SK-N-SH (cell line): ENCODE results near the gene TNFAIP1. TPM values are rescaled to one million over a fixed set of nuclear protein-coding genes. Genes with fewer than 3 reads are reported as not detected.

Experiments used
- CTCF ChIA-PET: fragments of 300-600, 350-600 bp; formaldehyde crosslinking; extraction: SDS; loops from one replicate; lab custom pipeline; 2021; lab: Yijun Ruan, JAX
- POLR2A ChIA-PET: fragments of 350-600 bp; sonication (Branson Sonifier 250); formaldehyde crosslinking; extraction: SDS; loops from one replicate; lab custom pipeline; 2020; ENCODE audit warnings: antibody characterized with exemption, inconsistent platforms; lab: Yijun Ruan, JAX
- DNase-seq: peaks from one replicate; pipeline ENCODE4 v3.0.0; 2012
- H2AFZ ChIP-seq: fragments of 200-600 bp; sonication (generic); 2 replicates; pipeline ENCODE4 v1.8.1; 2016; ENCODE audit warnings: antibody characterized with exemption, mild to moderate bottlenecking, low read depth
- H3F3A ChIP-seq: fragments of 200-600 bp; sonication (generic); replicated peaks from 2 replicates; pipeline ENCODE3; 2016; ENCODE audit warnings: antibody characterized with exemption, mild to moderate bottlenecking; ENCODE audit not compliant: insufficient read depth
- H3K27ac ChIP-seq, 2 experiments: fragments of 200-500 bp in 1 of 2; fragments of 200-600 bp in 1 of 2; sonication (Bioruptor generic) in 1 of 2; sonication (generic), shearing (Covaris generic) in 1 of 2; 2 replicates each; pipeline versions ENCODE4 v1.5.1 to v1.6.1; 2014 to 2016; ENCODE audit warnings: low read depth in 2 of 2, inconsistent platforms in 1 of 2, low read length in 1 of 2, mild to moderate bottlenecking in 1 of 2, mixed read lengths in 1 of 2
- H3K27me3 ChIP-seq: fragments of 200-600 bp; sonication (generic), shearing (Covaris generic); 2 replicates; pipeline ENCODE4 v1.6.1; 2016; ENCODE audit warnings: mixed run types; ENCODE audit not compliant: insufficient read depth
- H3K36me3 ChIP-seq, 2 experiments: fragments of 200-500 bp in 1 of 2; fragments of 200-600 bp in 1 of 2; sonication (Bioruptor generic) in 1 of 2; sonication (generic) in 1 of 2; replicated peaks in 1 of 2; 2 replicates each; pipeline versions ENCODE3 to v1.5.1; 2014 to 2016; ENCODE audit warnings: low read length in 1 of 2, mild to moderate bottlenecking in 1 of 2; ENCODE audit not compliant: insufficient read depth in 2 of 2, control insufficient read depth in 1 of 2
- H3K4me1 ChIP-seq, 2 experiments: fragments of 200-500 bp in 1 of 2; fragments of 200-600 bp in 1 of 2; sonication (Bioruptor generic) in 1 of 2; sonication (generic), shearing (Covaris generic) in 1 of 2; 2 replicates each; pipeline versions ENCODE4 v1.5.1 to v1.6.1; 2014 to 2016; ENCODE audit warnings: low read depth in 1 of 2, low read length in 1 of 2, mixed run types in 1 of 2; ENCODE audit not compliant: insufficient read depth in 2 of 2, control insufficient read depth in 1 of 2
- H3K4me2 ChIP-seq: fragments of 200-600 bp; sonication (generic), shearing (Covaris generic); 2 replicates; pipeline ENCODE4 v1.6.1; 2017; ENCODE audit warnings: mixed run types
- H3K4me3 ChIP-seq, 2 experiments: fragments of 200-500 bp in 1 of 2; fragments of 200-600 bp in 1 of 2; sonication (Bioruptor generic) in 1 of 2; sonication (generic), shearing (Covaris generic) in 1 of 2; 2 replicates each; pipeline versions ENCODE4 v1.5.1 to v1.8.1; 2014 to 2016; ENCODE audit warnings: low read depth in 2 of 2, inconsistent platforms in 1 of 2, low read length in 1 of 2, mild to moderate bottlenecking in 1 of 2, mixed read lengths in 1 of 2, moderate library complexity in 1 of 2
- H3K79me2 ChIP-seq: fragments of 200-600 bp; sonication (generic); 2 replicates; pipeline ENCODE4 v1.8.1; 2017; ENCODE audit warnings: mild to moderate bottlenecking; ENCODE audit not compliant: insufficient read depth
- H3K9ac ChIP-seq: fragments of 200-600 bp; sonication (generic); 2 replicates; pipeline ENCODE4 v1.6.1; 2017; ENCODE audit warnings: mixed run types
- H3K9me2 ChIP-seq: fragments of 200-600 bp; sonication (generic); 2 replicates; pipeline ENCODE4 v1.6.1; 2017; ENCODE audit warnings: mixed run types
- H3K9me3 ChIP-seq: fragments of 200-600 bp; sonication (generic); 2 replicates; pipeline ENCODE4 v1.6.1; 2017; ENCODE audit warnings: mixed run types, mild to moderate bottlenecking, moderate library complexity
- H4K20me1 ChIP-seq: fragments of 200-600 bp; sonication (generic); 2 replicates; pipeline ENCODE4 v1.6.1; 2017; ENCODE audit warnings: mild to moderate bottlenecking, mixed run types; ENCODE audit not compliant: insufficient read depth
- CTCF ChIP-seq: fragments of 200-600 bp; sonication (generic); IDR thresholded peaks from 2 replicates; pipeline ENCODE4 v1.6.1; 2017; ENCODE audit warnings: antibody characterized with exemption, mild to moderate bottlenecking, moderate library complexity
- ELF1 ChIP-seq: IDR thresholded peaks from 2 replicates; pipeline ENCODE4 v1.4.0; 2012
- EP300 ChIP-seq, 2 experiments: IDR thresholded peaks; 2 replicates each; pipeline versions ENCODE4 v1.4.0 to v1.6.1; 2012; ENCODE audit warnings: borderline replicate concordance in 1 of 2, low read depth in 1 of 2, low read length in 1 of 2
- EZH2phosphoT487 ChIP-seq: fragments of 200-600 bp; sonication (generic); IDR thresholded peaks from 2 replicates; pipeline ENCODE4 v1.6.1; 2017; ENCODE audit warnings: low read depth, mixed run types, mild to moderate bottlenecking, antibody characterized with exemption, moderate library complexity, borderline replicate concordance
- FOXM1 ChIP-seq: IDR thresholded peaks from 2 replicates; pipeline ENCODE4 v1.4.0; 2012; ENCODE audit warnings: low read depth, mild to moderate bottlenecking
- GABPA ChIP-seq: IDR thresholded peaks from 2 replicates; pipeline ENCODE4 v1.4.0; 2012; ENCODE audit warnings: low read depth, mild to moderate bottlenecking
- GATA2 ChIP-seq: sonication (generic); formaldehyde crosslinking; IDR thresholded peaks from 2 replicates; pipeline ENCODE4 v1.5.0; 2020; ENCODE audit warnings: mild to moderate bottlenecking, missing genetic modification reagents
- JUND ChIP-seq: IDR thresholded peaks from 2 replicates; pipeline ENCODE4 v1.4.0; 2012
- MXI1 ChIP-seq: IDR thresholded peaks from 2 replicates; pipeline ENCODE4 v1.6.1; 2012; ENCODE audit warnings: mild to moderate bottlenecking, low read depth, low read length, improper control_type of control experiment
- NRF1 ChIP-seq: IDR thresholded peaks from 2 replicates; pipeline ENCODE4 v1.6.1; 2012; ENCODE audit warnings: low read depth, mild to moderate bottlenecking, low read length
- POLR2AphosphoS5 ChIP-seq: IDR thresholded peaks from 2 replicates; pipeline ENCODE4 v1.6.1; 2012; ENCODE audit warnings: low read depth, low read length
- RAD21 ChIP-seq: IDR thresholded peaks from 2 replicates; pipeline ENCODE4 v1.6.1; 2012; ENCODE audit warnings: mild to moderate bottlenecking, low read length
- RCOR1 ChIP-seq: fragments of 150-350 bp; IDR thresholded peaks from 2 replicates; pipeline ENCODE4 v1.6.1; 2017; ENCODE audit warnings: antibody characterized with exemption, low read length
- SIN3A ChIP-seq: IDR thresholded peaks from 2 replicates; pipeline ENCODE4 v1.6.1; 2012; ENCODE audit warnings: low read depth, mild to moderate bottlenecking, low read length, moderate library complexity, borderline replicate concordance
- SMC3 ChIP-seq: IDR thresholded peaks from 2 replicates; pipeline ENCODE4 v1.6.1; 2012; ENCODE audit warnings: low read depth, low read length, improper control_type of control experiment
- TEAD4 ChIP-seq: IDR thresholded peaks from 2 replicates; pipeline ENCODE4 v1.4.0; 2012; ENCODE audit warnings: mild to moderate bottlenecking, borderline replicate concordance; ENCODE audit not compliant: insufficient read depth
- YY1 ChIP-seq: IDR thresholded peaks from 2 replicates; pipeline ENCODE4 v1.4.0; 2012; ENCODE audit warnings: low read depth, mild to moderate bottlenecking
- WGBS: methylation state at CpG from one replicate; pipeline ENCODE4 v1.1.6; 2017; ENCODE audit warnings: low lambda C conversion rate; 5-methylcytosine and 5-hydroxymethylcytosine counted together
- polyA plus RNA-seq, 3 experiments: library from polyadenylated mRNA; depleted of rRNA; stranded (reverse); fragments of >200 nt; gene quantifications; 2 replicates each; pipeline ENCODE4 v1.2.3, GENCODE V29; 2012
- TF ChIP-seq, protein P1 (sequence below): IDR thresholded peaks from 2 replicates; pipeline ENCODE4 v1.4.0; 2012; ENCODE audit warnings: low read depth, borderline replicate concordance
- TF ChIP-seq, protein P2 (sequence below): IDR thresholded peaks from 2 replicates; pipeline ENCODE4; 2012

Gene TNFAIP1
- polyA plus RNA-seq, 1 of the 3 experiments (the other 2 are of a cell fraction), result 52.0 TPM

DNA sequence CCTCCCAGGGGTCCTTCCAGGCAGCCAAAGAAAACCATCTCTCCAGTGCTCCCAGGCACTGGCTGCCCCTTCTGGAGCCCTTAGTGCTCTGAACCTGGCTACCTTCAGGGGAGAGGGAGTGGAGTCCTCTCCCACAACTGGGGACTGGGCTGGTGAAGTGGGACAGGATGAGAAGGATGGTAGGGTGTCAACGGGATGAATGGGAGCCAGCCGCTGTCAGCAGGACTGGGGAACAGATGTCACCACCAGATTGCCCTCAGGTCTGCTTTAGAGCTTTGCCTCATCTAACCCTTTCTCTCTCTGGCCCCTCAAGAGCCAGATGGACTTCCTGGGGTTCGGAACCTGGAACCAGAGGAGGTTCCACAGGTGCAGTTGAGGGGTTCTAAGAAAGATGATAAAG, 29.9 kb downstream of the TNFAIP1 start:
- H2AFZ ChIP-seq, result no peak overlapping the region
- 80% methylated on average over 3 of the region's 3 CpGs for WGBS
- H3K36me3 ChIP-seq, result peaks cover 6 to 32% of the 10 kb centered on the region in 2 experiments
- H3K79me2 ChIP-seq, result no peaks in the 10 kb centered on the region
- H3K4me3 ChIP-seq, result no peak overlapping the region
- no peak overlapping the region for H3K27ac ChIP-seq
- no peak overlapping the region for H3K9ac ChIP-seq
- H3K9me3 ChIP-seq, result no peaks in the 10 kb centered on the region
- ChIA-PET POLR2A (no interaction called here), CTCF (no interaction called here)
- no peaks in the 10 kb centered on the region for H3K27me3 ChIP-seq
- H3K4me1 ChIP-seq, result peaks cover under 1 to 8% of the 10 kb centered on the region in 2 experiments; a peak in 3 of 4 replicates
- TF ChIP-seq, protein P1, sequence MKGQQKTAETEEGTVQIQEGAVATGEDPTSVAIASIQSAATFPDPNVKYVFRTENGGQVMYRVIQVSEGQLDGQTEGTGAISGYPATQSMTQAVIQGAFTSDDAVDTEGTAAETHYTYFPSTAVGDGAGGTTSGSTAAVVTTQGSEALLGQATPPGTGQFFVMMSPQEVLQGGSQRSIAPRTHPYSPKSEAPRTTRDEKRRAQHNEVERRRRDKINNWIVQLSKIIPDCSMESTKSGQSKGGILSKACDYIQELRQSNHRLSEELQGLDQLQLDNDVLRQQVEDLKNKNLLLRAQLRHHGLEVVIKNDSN, result no peak
- TF ChIP-seq POLR2AphosphoS5 (no peak), RAD21 (no peak), YY1 (no peak), JUND (no peak), SIN3A (no peak), ELF1 (no peak), GATA2 (CRISPR knock-in tag) (no peak), TEAD4 (no peak), CTCF (no peak), NRF1 (no peak), RCOR1 (no peak), EZH2phosphoT487 (no peak), GABPA (no peak), SMC3 (no peak), EP300 (IDR thresholded peaks at IDR 0.05; ENCODE audit: borderline replicate concordance in 1 of 2, low read depth in 1 of 2, low read length in 1 of 2) (no peak), FOXM1 (no peak), MXI1 (no peak)
- TF ChIP-seq, protein P2, sequence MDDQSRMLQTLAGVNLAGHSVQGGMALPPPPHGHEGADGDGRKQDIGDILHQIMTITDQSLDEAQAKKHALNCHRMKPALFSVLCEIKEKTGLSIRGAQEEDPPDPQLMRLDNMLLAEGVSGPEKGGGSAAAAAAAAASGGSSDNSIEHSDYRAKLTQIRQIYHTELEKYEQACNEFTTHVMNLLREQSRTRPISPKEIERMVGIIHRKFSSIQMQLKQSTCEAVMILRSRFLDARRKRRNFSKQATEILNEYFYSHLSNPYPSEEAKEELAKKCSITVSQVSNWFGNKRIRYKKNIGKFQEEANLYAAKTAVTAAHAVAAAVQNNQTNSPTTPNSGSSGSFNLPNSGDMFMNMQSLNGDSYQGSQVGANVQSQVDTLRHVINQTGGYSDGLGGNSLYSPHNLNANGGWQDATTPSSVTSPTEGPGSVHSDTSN, result no peak
- H3F3A ChIP-seq, result peaks cover 13% of the 10 kb centered on the region
- DNase-seq, result no peak
- no peak overlapping the region for H3K4me2 ChIP-seq
- H4K20me1 ChIP-seq, result no peaks in the 10 kb centered on the region
- no peaks in the 10 kb centered on the region for H3K9me2 ChIP-seq
